ENCODE data around the gene SORCS2.

DNA sequence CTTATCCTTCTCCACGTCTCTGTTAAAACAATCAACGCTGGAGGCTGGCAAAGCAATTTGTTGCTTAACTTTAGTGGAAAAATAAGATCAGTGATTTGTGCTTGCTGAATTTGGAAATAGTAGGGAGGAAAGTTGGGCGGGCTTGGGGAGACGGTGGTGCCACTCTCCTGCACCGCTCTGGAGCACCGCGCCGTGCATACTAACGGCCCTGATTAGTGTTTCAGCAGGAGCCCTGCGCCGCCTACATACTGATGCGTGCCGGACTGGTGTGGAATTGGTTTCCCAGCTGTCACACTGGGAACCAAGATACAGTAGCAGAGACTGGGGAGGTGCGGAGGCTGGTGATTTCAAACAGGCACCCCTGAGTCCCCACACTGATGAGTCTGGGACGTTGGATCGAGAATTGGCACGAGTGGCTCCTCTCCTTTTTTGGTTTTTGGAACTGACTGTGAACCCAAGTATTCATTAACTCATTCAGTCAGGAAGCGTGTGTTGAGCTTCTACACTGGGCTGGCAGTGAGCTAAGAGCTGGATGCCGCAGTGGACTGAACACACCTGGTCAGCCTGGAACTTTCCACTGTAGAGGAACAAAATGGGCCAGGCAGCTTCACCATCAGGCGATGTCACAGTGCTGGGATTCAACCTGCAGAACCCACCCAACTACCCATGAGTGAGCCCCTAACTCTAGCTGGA is 271.4 kb downstream of the SORCS2 start:
- no peak for TF ChIP-seq CTCF (IDR thresholded peaks at IDR 0.05; ENCODE audit: low read depth, low read length, poor library complexity, severe bottlenecking)
- no peak for TF ChIP-seq EZH2phosphoT487 (IDR thresholded peaks at IDR 0.05; ENCODE audit: borderline replicate concordance, low read length)

Measured in DOHH2 (cell line).